Measurements from ENCODE around the gene AXDND1. TPM values are rescaled to one million over a fixed set of nuclear protein-coding genes. Genes with fewer than 3 reads are reported as not detected.
A peak's percentile ranks its signal among the peaks of the same experiment; 100 is the strongest.
"Not testable (repeated sequence)": the region's sequence is repeated elsewhere in the genome, so short reads cannot be mapped to it uniquely, and the experiment has no call there.

The AXDND1 gene
- total RNA-seq, result 0.34 TPM in 1 of 2 replicates, not detected in the other

- DNase-seq, result peak; percentile 90
Measured at GRCh38 chr1:179365342-179366092, at the start of gene AXDND1. Gene AXDND1 (plus strand): TSS chr1:179365971. CDS start chr1:179366510, 539 bp downstream.

- no peak for DNase-seq
Measured at GRCh38 chr1:179318491-179318890, 47.3 kb upstream of the AXDND1 start.

GRCh38 chr1:179321533-179322216 is 44.1 kb upstream of the AXDND1 start:
- DNase-seq, result no peak

GRCh38 chr1:179322557-179322956 is 43.2 kb upstream of the AXDND1 start:
- DNase-seq, result no peak

GRCh38 chr1:179323436-179323835 is 42.3 kb upstream of the AXDND1 start:
- no peak for DNase-seq

- DNase-seq, result no peak
Measured at GRCh38 chr1:179325836-179326235, 39.9 kb upstream of the AXDND1 start.

- DNase-seq, result no peak
Measured at GRCh38 chr1:179326746-179327145, 39.0 kb upstream of the AXDND1 start.

GRCh38 chr1:179327196-179327595 is 38.6 kb upstream of the AXDND1 start:
- DNase-seq, result no peak

GRCh38 chr1:179327679-179328078 is 38.1 kb upstream of the AXDND1 start:
- DNase-seq, result no peak

GRCh38 chr1:179329862-179330261 is 35.9 kb upstream of the AXDND1 start:
- DNase-seq, result no peak

GRCh38 chr1:179334440-179334839 is 31.3 kb upstream of the AXDND1 start:
- no peak for DNase-seq

- no peak for DNase-seq
Measured at GRCh38 chr1:179337288-179337687, 28.5 kb upstream of the AXDND1 start.

- DNase-seq, result no peak
Measured at GRCh38 chr1:179337942-179338560, 27.7 kb upstream of the AXDND1 start.

GRCh38 chr1:179340918-179341317 is 24.9 kb upstream of the AXDND1 start:
- no peak for DNase-seq

GRCh38 chr1:179341943-179342547 is 23.7 kb upstream of the AXDND1 start:
- DNase-seq, result no peak

GRCh38 chr1:179342740-179343404 is 22.9 kb upstream of the AXDND1 start:
- no peak for DNase-seq

GRCh38 chr1:179351281-179351680 is 14.5 kb upstream of the AXDND1 start:
- no peak for DNase-seq

- no peak for DNase-seq
Measured at GRCh38 chr1:179352236-179352635, 13.5 kb upstream of the AXDND1 start.

- no peak for DNase-seq
Measured at GRCh38 chr1:179353546-179353945, 12.2 kb upstream of the AXDND1 start.

- DNase-seq, result not testable (repeated sequence)
Measured at GRCh38 chr1:179361631-179362030, 4.1 kb upstream of the AXDND1 start.

GRCh38 chr1:179366093-179366800 is 476 bp downstream of the AXDND1 start:
- peak; percentile 35 for DNase-seq

- peak; percentile 83 for DNase-seq
Measured at GRCh38 chr1:179369751-179370341, 4.1 kb downstream of the AXDND1 start.
